B cell (primary cell): Measurements from ENCODE around the gene TEX9. TPM values are rescaled to one million over a fixed set of nuclear protein-coding genes. Genes with fewer than 3 reads are reported as not detected.

ENCODE experiments used
- ATAC-seq: fragments of 200-7000 bp; cut with Tn5 transposase; one replicate; pipeline ENCODE4 v1.10.0; 2021; ENCODE audit warnings: low read depth, mild to moderate bottlenecking, moderate number of reproducible peaks, moderate library complexity
- CTCF ChIA-PET: fragments of 350-600 bp; sonication (Branson Sonifier 250); formaldehyde crosslinking; loops from one replicate; lab custom pipeline; 2021; ENCODE audit warnings: antibody characterized with exemption, inconsistent platforms; lab: Charles Lee
- POLR2A ChIA-PET: fragments of 350-600 bp; sonication (Branson Sonifier 250); formaldehyde crosslinking; loops from one replicate; lab custom pipeline; 2021; ENCODE audit warnings: antibody characterized with exemption; lab: Charles Lee
- DNase-seq: peaks from one replicate; pipeline ENCODE4 v3.0.0; 2013
- H2AFZ ChIP-seq: 2 replicates; pipeline ENCODE4 v1.6.1; 2012; ENCODE audit warnings: mild to moderate bottlenecking, low read depth, low read length; ENCODE audit not compliant: insufficient read depth, poor library complexity, severe bottlenecking
- H3K27ac ChIP-seq, 2 donors: 1 replicate in 1 of 2; 2 replicates in 1 of 2; pipeline ENCODE4 v1.5.1; 2012 to 2013; ENCODE audit warnings: low read length in 2 of 2, mild to moderate bottlenecking in 2 of 2, moderate library complexity in 1 of 2
- H3K27me3 ChIP-seq, 4 experiments: fragments of 200-600 bp in 1 of 4; sonication (generic) in 1 of 4; replicated peaks in 1 of 4; 1 replicate in 2 of 4; 2 replicates in 2 of 4; pipeline versions ENCODE4 v1.6.1 to v1.7.0; 2013 to 2016; ENCODE audit warnings: low read length in 3 of 4, mild to moderate bottlenecking in 2 of 4, mixed read lengths in 1 of 4, moderate library complexity in 1 of 4; ENCODE audit not compliant: insufficient read depth in 4 of 4, control insufficient read depth in 3 of 4; ENCODE audit errors: control extremely low read depth in 1 of 4
- H3K36me3 ChIP-seq, 2 experiments: replicated peaks in 1 of 2; 1 replicate in 1 of 2; 2 replicates in 1 of 2; pipeline versions ENCODE4 v1.6.1 to v1.7.1; 2013; ENCODE audit warnings: low read length in 1 of 2; ENCODE audit not compliant: insufficient read depth in 2 of 2, control insufficient read depth in 1 of 2; ENCODE audit errors: control extremely low read depth in 1 of 2, extremely low read depth in 1 of 2
- H3K4me1 ChIP-seq, 2 donors: fragments of 200-600 bp in 1 of 2; sonication (generic) in 1 of 2; 1 replicate in 1 of 2; 2 replicates in 1 of 2; pipeline versions ENCODE4 v1.5.1 to v1.6.1; 2013 to 2017; ENCODE audit warnings: low read length in 2 of 2; ENCODE audit not compliant: control insufficient read depth in 2 of 2, insufficient read depth in 2 of 2
- H3K4me2 ChIP-seq: replicated peaks from 2 replicates; pipeline ENCODE3; 2012; ENCODE audit warnings: mild to moderate bottlenecking, low read depth, low read length; ENCODE audit not compliant: poor library complexity, severe bottlenecking
- H3K4me3 ChIP-seq, 5 experiments: fragments of 200-600 bp in 1 of 5; sonication (generic) in 1 of 5; 1 replicate in 3 of 5; 2 replicates in 2 of 5; pipeline versions ENCODE4 v1.5.1 to v1.7.0; 2011 to 2016; ENCODE audit warnings: low read length in 4 of 5, mild to moderate bottlenecking in 4 of 5, low read depth in 2 of 5, control low read depth in 1 of 5, moderate library complexity in 1 of 5; ENCODE audit not compliant: insufficient read depth in 1 of 5; ENCODE audit errors: control extremely low read depth in 1 of 5, extremely low read depth in 1 of 5
- H3K79me2 ChIP-seq: fragments of 200-600 bp; sonication (generic); one replicate; pipeline ENCODE4 v1.6.0; 2016; ENCODE audit warnings: low read length; ENCODE audit not compliant: control insufficient read depth, insufficient read depth
- H3K9ac ChIP-seq: fragments of 200-600 bp; sonication (generic); 2 replicates; pipeline ENCODE4 v1.6.1; 2017; ENCODE audit warnings: mild to moderate bottlenecking, low read length, moderate library complexity
- H3K9me3 ChIP-seq, 3 donors: one replicate each; pipeline versions ENCODE4 v1.6.1 to v1.7.1; 2013; ENCODE audit warnings: low read length in 2 of 3; ENCODE audit not compliant: control insufficient read depth in 2 of 3, insufficient read depth in 1 of 3; ENCODE audit errors: control extremely low read depth in 1 of 3
- H4K20me1 ChIP-seq: 2 replicates; pipeline ENCODE4 v1.6.0; 2012; ENCODE audit warnings: mild to moderate bottlenecking, low read length; ENCODE audit not compliant: insufficient read depth, control insufficient read depth, poor library complexity, severe bottlenecking
- H3K27ac Mint-ChIP-seq: one replicate; pipeline ENCODE4 v1.8.0; 2021; ENCODE audit warnings: mixed read lengths
- H3K27me3 Mint-ChIP-seq: one replicate; pipeline ENCODE4 v1.8.0; 2021; ENCODE audit warnings: mixed read lengths
- H3K4me1 Mint-ChIP-seq: one replicate; pipeline ENCODE4 v1.8.0; 2021; ENCODE audit warnings: mixed read lengths
- H3K4me3 Mint-ChIP-seq: one replicate; pipeline ENCODE4 v1.8.0; 2021; ENCODE audit warnings: mixed read lengths
- H3K9me3 Mint-ChIP-seq: one replicate; pipeline ENCODE4 v1.8.0; 2022; ENCODE audit warnings: mixed read lengths; ENCODE audit not compliant: insufficient read depth
- CTCF ChIP-seq: fragments of 200-600 bp; IDR thresholded peaks from one replicate; pipeline ENCODE4 v1.8.0; 2022; ENCODE audit warnings: antibody characterized with exemption, mild to moderate bottlenecking
- EZH2 ChIP-seq: IDR thresholded peaks from 2 replicates; pipeline ENCODE4 v1.6.1; 2012; ENCODE audit warnings: borderline replicate concordance, low read depth, mild to moderate bottlenecking, moderate library complexity, low read length; ENCODE audit not compliant: insufficient read depth, poor library complexity, severe bottlenecking
- WGBS: methylation state at CpG from one replicate; pipeline ENCODE4 v1.1.5; 2013; ENCODE audit warnings: missing lambda C conversion rate; ENCODE audit not compliant: insufficient coverage; 5-methylcytosine and 5-hydroxymethylcytosine counted together
- intact Hi-C: fragments of 100-400 bp; cut with micrococcal nuclease; formaldehyde crosslinking; loops from one replicate; pipeline ENCODE4 v1.10.0; 2022
- polyA plus RNA-seq: library from polyadenylated mRNA; depleted of rRNA; stranded (reverse); fragments of >200 nt; gene quantifications from 2 replicates; pipeline ENCODE4 v1.2.3, GENCODE V29; 2012
- total RNA-seq, 2 donors: library from RNA; stranded (reverse); fragments of 120-200 nt in 1 of 2; gene quantifications; 1 replicate in 1 of 2; 2 replicates in 1 of 2; pipeline versions ENCODE4 v1.2.3 to v1.2.4, GENCODE V29; 2013 to 2022

TEX9 gene
- total and polyA plus RNA-seq, 2 donors (not counting 1 experiment from before 2014, with no cell fraction given): 7.6 to 43.1 TPM

GRCh38 chr15:56337084-56337725 is 28.0 kb upstream of the TEX9 start:
- ATAC-seq: no peak
- intact Hi-C loops: no loop called here
- WGBS: no CpG with 5 or more reads among the region's 2 CpGs
- Histone ChIP-seq H4K20me1 (no peaks in the 10 kb centered on the region), H3K9ac (no peak overlapping the region), H3K4me1 (no peaks in the 10 kb centered on the region), H3K27me3 (no peaks in the 10 kb centered on the region), H3K4me2 (no peak overlapping the region), H3K4me3 (no peak overlapping the region), H3K27ac (no peak overlapping the region), H3K79me2 (no peaks in the 10 kb centered on the region), H3K9me3 (no peaks in the 10 kb centered on the region), H2AFZ (no peak overlapping the region), H3K36me3 (no peaks in the 10 kb centered on the region)
- Mint-ChIP-seq H3K4me3 (no peak overlapping the region), H3K4me1 (no peaks in the 10 kb centered on the region), H3K9me3 (no peaks in the 10 kb centered on the region), H3K27me3 (no peaks in the 10 kb centered on the region), H3K27ac (no peak overlapping the region)
- TF ChIP-seq CTCF: no peak
- TF ChIP-seq EZH2: no peak
- DNase-seq: no peak
- ChIA-PET CTCF (no interaction called here), POLR2A (no interaction called here)

DNA sequence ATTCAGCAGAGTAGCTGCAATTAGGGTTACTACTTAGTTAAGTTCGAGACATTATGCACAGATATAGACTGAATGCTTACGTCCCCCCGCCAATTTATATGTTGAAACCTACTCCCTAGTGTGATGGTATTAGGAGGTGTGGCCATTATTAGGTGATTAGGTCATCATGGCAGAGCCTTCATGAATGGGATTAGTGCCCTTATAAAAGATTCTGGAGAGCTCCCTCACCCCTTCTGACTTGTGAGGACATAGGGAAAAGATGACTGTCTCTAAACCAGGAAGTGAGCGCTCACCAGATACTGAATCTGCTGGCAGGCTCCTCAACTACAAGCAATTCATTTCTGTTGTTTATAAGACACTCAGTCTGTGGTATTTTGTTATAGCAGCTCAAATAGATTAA is 25.6 kb upstream of the TEX9 start:
- Histone ChIP-seq H3K4me3 (no peak overlapping the region), H3K4me1 (no peaks in the 10 kb centered on the region), H2AFZ (no peak overlapping the region), H3K27me3 (no peaks in the 10 kb centered on the region), H3K36me3 (no peaks in the 10 kb centered on the region), H3K9ac (no peak overlapping the region), H4K20me1 (no peaks in the 10 kb centered on the region), H3K4me2 (no peak overlapping the region), H3K79me2 (no peaks in the 10 kb centered on the region), H3K9me3 (peaks cover 0 to 1% (median 0%) of the 10 kb centered on the region in 3 donors), H3K27ac (no peak overlapping the region)
- ChIA-PET POLR2A (no interaction called here), CTCF (no interaction called here)
- H3K27me3 Mint-ChIP-seq: no peaks in the 10 kb centered on the region
- ATAC-seq (no peak), DNase-seq (no peak)
- no peaks in the 10 kb centered on the region for H3K4me1 Mint-ChIP-seq
- intact Hi-C loops: no loop called here
- H3K27ac Mint-ChIP-seq: no peak overlapping the region
- no peaks in the 10 kb centered on the region for H3K9me3 Mint-ChIP-seq
- WGBS: no CpG with 5 or more reads among the region's 4 CpGs
- TF ChIP-seq CTCF (no peak), EZH2 (no peak)
- H3K4me3 Mint-ChIP-seq: no peak overlapping the region
